Activated CD4-positive, alpha-beta T cell treated with anti-CD3 and anti-CD28 coated beads, Interleukin-2, Interleukin-4, amounts not matched to agents 100 ng/mL and 50 ng/mL, durations not matched to agents 16 hours and 8 hours (primary cell): ENCODE measurements around the gene ADARB2.
"Not testable (repeated sequence)": the region's sequence is repeated elsewhere in the genome, so short reads cannot be mapped to it uniquely, and the experiment has no call there.

Source experiments
- DNase-seq: peaks from one replicate; pipeline ENCODE4 v3.0.0-alpha.2; 2020; ENCODE audit warnings: low spot score

Gene ADARB2

DNA sequence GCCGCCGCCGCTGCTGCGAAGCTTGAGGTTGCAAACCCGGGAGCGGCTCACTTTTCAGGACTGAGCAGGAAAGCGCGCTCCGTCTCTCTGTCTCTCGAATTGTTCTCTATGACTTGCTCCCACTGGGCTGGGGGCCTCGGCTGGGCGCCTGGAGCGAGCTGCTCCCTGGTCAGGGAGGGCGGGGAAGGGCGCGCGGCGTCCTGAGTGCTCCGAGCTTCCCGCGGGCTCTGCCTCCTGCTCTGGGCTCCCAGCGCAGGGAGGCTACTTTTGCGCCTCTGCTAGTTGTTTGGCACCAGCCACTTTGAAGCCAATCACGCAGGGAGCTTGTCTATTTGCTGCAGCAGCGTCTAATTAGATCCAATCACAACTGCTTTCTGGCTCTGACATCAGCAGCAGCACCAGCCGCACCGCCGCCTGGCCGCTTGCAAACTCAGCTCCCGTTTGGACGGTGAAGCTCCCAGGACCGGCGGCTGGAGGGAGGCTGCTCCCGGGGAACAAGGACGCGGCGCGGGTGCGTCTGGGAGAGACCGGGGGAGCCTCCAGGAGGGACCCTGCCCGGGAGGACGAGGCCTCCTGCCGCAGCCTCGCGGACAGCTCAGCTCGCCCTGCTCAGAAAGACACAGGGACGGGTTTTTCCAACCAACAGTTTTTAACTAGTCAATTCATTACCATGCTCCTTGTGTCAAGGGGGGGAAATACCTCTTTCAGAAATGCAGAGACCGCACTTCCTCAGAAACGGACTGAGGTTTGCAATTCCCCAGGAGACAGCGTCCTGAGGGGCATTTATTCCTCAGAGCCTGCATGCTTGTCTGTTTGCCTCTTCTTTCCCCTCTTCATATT lies at the start of gene ADARB2:
ADARB2 (minus strand) TSS at position 304 of the 840 bp plus-strand sequence.
- DNase-seq, result no peak

DNA sequence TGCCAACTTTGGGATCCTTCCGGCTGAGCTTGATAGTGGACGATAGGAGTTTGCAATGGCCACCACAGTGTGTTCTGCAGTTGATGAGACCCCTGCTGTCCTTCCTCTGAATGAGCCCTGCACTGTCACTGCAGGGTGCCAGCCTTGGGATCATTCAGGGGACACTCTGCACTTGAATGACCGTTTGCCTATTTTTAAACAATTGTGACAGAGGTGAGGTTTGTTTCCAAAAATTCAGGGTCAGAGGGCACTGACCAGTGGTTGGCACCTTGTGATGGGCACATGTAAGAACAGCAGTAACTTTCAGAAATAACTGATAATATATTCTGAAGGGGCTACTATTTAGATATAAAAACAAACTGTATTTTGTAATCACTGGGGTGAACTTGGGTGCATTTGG lies 48.5 kb upstream of the ADARB2 start:
- no peak for DNase-seq

GRCh38 chr10:1782841-1783240 lies 45.5 kb upstream of the ADARB2 start:
- DNase-seq, result no peak

GRCh38 chr10:1779796-1780195 lies 42.5 kb upstream of the ADARB2 start:
- DNase-seq, result no peak

DNA sequence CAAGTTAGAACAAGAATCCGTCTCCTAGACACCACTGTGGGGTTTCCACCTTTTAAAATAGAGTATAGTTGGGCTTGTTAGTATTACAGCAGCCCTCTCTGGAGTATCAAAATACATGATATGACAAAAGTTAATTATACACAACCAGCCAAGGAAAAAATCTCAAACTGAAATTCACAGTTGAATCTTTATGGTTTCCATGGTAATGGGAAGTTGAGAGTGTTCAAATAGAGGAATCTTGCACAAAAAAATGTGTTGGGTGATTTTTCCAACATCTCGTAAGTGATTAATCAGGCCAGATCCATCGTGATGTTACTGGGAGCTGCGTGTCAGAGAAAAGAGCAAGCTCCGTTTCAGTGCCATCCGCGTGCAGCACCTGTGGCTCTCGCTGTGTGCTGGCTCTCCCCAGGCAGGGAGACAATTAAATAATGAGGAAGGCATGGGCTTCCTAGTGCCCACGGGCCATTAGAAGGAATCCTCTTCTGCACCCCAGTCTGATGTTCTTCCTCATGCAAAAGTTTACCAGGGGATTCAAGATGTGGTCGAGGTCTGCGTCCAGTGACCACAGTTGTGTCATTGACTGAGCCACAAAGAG lies 41.1 kb upstream of the ADARB2 start:
- no peak for DNase-seq

DNA sequence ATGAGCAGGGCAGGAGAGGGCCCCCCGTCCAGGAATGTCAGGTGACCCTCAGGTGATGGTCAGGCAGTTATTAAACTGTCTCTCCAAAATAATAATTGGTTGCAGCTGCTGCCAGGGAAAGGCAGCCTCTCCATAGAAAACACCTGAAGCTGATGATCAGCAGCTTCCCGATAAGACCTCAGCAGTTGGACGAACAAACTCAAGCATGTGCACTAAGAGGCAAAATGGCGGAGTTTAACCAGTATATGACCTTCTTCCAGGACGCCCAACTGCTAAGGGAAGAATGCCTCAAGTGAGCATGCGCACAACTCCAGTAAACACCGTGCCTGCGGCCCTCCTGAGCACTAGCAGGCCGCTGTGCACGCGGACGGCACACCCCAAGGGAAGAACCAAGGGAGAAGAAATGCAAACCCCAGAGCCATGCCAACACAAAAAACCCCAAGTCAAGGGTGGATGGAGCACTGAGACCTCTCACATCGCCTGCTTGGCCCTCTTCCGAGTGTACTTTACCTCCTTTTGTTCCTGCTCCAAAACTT lies 38.9 kb upstream of the ADARB2 start:
- DNase-seq, result no peak

DNA sequence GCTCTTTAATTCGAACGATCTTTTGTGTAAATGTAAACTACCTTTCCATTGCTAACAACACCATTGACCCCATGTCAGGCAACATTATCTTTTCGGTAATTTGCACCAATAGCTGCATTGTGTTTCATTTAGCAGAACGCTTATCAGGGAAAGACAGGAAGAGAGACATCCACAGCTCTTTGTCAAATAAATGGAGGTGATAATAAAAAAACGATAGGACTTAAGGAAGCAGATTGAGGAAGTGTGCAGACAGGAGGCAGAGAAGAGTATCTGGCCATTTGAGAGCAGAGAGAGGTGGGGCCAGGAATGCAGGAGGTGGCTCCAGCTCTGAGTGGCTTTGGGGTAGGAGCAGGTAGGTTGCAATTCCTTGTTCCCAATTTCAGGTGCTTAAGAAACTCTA lies 37.5 kb upstream of the ADARB2 start:
- no peak for DNase-seq

DNA sequence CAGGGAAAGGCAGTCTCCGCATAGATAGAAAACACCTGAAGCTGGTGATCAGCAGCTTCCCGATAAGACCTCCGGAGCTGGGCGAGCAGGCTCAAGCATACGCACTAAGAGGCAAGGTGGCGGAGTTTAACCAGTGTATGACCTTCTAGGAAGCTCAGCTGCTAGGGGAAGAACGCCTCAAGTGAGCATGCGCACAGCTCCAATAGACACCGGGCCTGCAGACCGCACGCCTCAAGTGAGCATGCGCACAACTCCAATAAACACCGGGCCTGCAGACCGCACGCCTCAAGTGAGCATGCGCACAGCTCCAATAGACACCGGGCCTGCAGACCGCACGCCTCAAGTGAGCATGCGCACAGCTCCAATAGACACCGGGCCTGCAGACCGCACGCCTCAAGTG lies 35.9 kb upstream of the ADARB2 start:
- DNase-seq, result not testable (repeated sequence)

DNA sequence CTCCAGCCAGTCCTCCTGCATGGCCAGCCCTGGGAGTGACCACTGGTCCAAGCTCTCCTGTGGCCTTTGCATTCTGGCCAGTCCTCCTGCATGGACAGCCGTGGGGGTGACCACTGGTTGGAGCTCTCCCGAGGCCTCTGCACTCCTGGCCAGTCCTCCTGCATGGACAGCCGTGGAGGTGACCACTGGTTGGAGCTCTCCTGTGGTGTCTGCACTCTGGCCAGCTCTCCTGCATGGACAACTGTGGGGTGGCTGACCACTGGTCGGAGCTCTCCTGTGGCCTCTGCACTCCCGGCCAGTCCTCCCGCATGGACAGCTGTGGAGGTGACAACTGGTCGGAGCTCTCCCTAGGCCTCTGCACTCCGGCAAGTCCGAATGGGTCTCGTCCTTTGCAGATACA lies 28.7 kb upstream of the ADARB2 start:
- no peak for DNase-seq

- DNase-seq, result no peak
These were observed 24.8 kb upstream of the ADARB2 start for GRCh38 chr10:1762076-1762475.

DNA sequence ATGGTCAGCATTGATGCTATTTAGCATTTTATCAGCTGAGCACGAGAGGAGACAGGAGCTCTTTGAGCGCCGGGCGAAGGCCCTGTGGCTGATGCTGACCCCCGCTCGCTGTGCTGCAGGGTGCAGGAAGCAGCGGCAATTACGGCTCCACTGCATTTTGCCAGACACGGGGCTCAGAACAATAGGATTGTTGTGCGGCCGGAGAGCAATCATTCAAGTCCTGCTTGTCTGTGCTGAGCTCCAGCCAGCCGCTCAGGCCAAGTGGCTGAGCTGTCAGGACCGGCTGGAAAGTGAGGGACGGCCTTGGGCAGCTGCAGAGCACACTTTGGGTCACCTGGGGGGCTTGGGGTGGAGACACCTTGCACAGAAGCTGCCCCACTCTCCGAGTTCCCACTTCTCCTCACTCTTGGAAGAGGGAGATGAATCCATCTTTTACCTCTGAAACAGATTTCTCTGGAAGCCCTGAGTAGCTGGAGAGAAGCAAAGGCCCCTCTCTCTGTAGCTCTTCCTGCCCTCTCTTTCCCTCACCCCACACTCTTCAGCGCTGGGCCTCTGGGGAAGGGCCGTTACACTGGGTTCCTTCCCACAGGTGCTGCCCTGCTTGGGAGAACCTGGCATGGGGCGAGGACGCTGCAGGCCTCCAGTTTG lies 17.3 kb upstream of the ADARB2 start:
- DNase-seq, result no peak

DNA sequence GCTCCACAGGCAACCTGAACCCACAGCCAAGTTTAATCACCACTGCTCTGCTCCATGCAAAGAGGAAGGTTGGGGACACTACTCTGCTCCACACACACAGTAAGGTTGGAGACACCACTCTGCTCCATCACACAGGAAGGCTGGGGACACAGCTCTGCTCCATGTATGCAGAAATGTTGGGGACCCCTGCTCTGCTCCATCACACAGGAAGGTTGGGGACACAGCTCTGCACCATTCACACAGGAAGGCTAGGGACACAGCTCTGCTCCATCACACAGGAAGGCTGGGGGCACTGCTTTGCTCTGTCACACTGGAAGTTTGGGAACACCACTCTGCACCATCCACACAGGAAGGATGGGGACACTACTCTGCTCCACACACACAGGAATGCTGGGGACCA lies 14.8 kb upstream of the ADARB2 start:
- DNase-seq, result no peak

- no peak for DNase-seq
These were observed 10.3 kb upstream of the ADARB2 start for GRCh38 chr10:1747590-1748157.

DNA sequence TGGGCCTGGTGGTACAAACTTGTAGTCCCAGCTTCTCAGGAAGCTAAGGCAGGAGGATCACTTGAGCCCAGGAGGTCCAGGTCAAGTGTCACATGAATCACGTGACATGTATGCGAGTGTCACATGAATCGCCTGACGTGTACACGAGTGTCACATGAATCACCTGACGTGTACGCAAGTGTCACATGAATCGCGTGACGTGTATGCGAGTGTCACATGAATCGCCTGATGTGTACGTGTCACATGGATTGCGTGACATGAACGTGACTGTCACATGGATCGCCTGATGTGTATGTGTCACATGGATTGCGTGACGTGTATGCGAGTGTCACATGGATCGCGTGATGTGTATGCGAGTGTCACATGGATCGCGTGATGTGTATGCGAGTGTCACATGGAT lies 9.5 kb upstream of the ADARB2 start:
- DNase-seq, result no peak

DNA sequence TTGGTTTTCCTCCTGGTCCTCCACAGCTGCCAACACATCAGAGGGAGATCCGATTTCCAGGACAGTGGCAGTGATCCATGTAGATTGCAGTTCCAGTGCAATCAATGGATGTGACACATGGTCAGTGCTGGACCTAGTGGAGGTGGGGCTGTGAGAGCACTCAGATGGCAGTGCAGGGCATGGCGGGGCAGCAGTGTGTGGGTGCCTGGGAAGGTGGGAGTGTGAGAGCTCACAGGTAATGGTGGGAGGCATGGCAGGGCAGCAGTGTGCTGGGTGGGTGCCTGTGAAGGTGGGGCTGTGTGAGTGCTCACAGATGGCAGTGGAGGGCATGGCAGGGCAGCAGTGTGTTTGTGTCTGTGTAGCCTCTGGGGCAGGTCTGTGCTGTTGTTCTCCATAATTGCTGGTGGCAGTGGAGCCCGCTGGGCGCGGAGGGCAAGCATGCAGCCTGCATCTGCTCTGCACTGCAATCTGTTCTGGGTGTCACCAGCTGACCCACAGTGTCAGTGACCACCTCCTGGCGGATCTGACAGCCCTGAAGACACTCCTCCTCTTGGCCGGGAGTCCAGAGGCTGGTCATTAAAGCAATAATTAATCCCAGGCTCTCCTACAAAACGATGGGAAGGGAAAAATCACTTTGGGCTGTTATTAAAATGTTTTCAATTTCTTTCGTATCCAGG lies 8.6 kb upstream of the ADARB2 start:
- no peak for DNase-seq

GRCh38 chr10:1744524-1744923 lies 7.2 kb upstream of the ADARB2 start:
- DNase-seq, result no peak

DNA sequence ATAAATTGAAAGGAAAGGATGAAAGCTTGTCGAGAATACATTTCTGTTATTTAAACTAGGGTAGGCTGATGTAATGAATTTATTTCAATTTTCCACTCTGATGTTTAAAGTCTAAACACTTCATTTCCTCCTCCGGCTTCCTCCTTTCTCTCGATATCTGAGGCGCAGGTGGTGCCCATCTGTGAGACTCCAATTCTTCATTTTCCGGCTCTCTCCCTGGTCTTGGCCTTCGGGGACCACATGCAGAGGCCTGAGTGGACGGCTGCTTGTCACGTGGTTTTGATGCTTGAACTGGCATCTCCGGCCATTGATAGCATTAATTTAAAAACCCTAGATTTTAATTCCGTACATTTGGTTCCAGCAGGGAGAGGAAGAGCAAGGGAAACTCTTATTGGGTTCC lies 5.8 kb upstream of the ADARB2 start:
- no peak for DNase-seq

DNA sequence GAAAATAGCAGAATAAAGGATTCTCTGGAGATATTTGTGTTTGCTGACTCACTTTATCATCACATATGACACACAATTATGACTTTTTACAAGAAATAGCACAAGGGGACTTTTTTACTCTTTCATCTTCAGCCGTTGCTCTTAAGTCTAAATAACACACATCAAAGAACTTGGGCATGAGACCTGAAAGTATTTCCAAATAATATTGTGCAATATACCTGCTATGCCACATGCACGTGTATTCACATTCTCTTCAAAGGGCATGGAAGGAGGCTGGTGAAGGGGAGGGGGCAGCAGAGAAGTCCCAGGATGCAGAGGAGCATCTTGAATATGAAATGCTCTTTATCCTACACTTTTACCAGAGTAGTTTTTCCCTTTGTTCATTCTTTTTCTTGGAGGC lies 4.1 kb upstream of the ADARB2 start:
- no peak for DNase-seq

- no peak for DNase-seq
These were observed 2.4 kb upstream of the ADARB2 start for GRCh38 chr10:1739751-1740150.

DNA sequence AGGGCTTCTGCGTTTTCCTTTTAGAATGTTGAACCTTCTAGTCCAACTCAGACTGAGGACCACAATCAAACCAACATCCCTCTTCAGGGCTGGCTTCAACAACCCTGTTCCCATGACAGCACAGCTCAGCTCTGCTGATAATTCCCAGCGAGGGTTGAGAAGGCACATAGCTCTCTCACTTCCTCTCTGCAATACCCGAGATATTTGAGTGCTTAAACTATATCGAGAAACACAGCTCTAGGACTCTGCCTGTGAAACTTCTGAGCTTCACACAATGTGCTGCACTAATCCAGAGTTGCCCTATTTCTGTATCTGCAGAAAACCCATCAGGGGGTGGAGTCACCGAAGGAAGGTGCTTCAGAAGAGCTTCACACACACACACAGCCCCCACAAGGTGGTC lies 1.6 kb upstream of the ADARB2 start:
- DNase-seq, result no peak

DNA sequence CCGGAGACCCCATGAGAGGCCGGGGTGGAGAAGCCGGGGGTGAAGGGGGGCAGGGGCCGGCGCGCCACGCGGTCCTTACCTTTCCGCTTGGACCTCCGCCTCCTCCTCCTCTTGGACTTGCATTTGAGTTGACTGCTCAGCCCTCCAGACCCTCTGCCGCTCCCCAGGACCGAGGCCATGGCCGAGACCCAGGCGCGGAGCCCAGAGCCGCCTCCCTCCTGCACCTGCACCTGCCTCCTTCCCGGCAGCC lies 428 bp downstream of the ADARB2 start:
- no peak for DNase-seq

DNA sequence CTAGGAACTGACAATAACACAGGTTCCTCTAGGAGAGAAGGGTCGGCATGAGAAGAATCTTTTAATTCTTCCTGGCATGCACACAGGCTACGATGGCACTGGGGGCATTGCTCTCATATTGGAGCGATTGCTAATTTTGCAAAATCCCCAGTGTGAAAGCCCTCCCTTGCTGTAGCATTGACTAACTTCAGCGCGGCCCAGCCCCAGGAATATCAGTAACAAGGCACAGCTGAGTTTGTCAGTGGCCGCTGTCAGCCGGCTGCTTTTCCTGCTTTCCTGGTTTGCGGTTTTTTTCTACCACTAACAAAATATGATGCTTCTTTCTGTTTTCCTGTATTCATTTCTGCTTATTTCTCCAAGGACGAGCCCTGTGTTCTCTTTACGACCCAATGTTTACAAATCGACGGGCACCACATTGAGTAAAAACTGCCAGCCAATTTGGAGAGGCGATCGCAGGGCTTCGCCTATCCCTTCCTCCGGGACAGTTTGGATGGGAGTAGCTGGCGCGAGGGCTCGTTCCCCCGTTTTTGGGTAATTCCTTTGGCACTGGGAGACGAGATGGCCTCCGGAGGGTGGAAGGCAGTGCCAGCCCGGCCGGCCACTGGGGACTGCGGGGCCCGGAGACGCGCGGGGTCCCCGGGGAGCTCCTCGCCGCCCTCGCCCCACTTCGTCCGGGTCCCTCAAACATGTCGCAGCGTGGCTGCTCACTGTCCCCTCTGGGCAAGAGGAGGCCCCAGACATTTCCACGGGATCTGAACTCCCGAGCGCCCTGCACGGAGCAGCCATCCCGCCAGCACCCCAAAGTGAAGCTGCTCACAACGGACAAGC lies 967 bp downstream of the ADARB2 start:
- DNase-seq, result no peak
